Measurements from ENCODE around the gene SUGCT. TPM values are rescaled to one million over a fixed set of nuclear protein-coding genes. Genes with fewer than 3 reads are reported as not detected.

SUGCT gene
- total and polyA plus RNA-seq, 3 experiments from 2014 or later: 1.1 to 1.4 (median 1.3) TPM

- Mint-ChIP-seq H3K4me1 (no peaks in the 10 kb centered on the region), H3K9me3 (peaks cover 0 to 11% (median 0%) of the 10 kb centered on the region in 5 donors), H3K36me3 (no peaks in the 10 kb centered on the region), H3K4me3 (no peak overlapping the region), H3K27me3 (peaks cover 0 to 2% of the 10 kb centered on the region in 2 donors), H3K27ac (no peak overlapping the region)
- CTCF ChIA-PET: no interaction called here
- Histone ChIP-seq H3K4me3 (ENCODE audit: low read length) (no peak overlapping the region), H3K4me1 (ENCODE audit: insufficient read depth, low read length) (no peaks in the 10 kb centered on the region), H3K36me3 (ENCODE audit: insufficient read depth, low read length) (no peaks in the 10 kb centered on the region), H3K27ac (ENCODE audit: low read depth, low read length) (no peak overlapping the region), H3K27me3 (ENCODE audit: insufficient read depth, low read length, poor library complexity, severe bottlenecking) (no peaks in the 10 kb centered on the region), H3K9me3 (ENCODE audit: low read length) (no peaks in the 10 kb centered on the region)
- DNase-seq: no peak
- POLR2A ChIA-PET: no interaction called here
Measured at GRCh38 chr7:40303996-40304395, 169.2 kb downstream of the SUGCT start.

- Histone ChIP-seq H3K36me3 (ENCODE audit: insufficient read depth, low read length) (no peaks in the 10 kb centered on the region), H3K4me3 (ENCODE audit: low read length) (no peak overlapping the region), H3K27ac (ENCODE audit: low read depth, low read length) (no peak overlapping the region), H3K9me3 (ENCODE audit: low read length) (no peaks in the 10 kb centered on the region), H3K4me1 (ENCODE audit: insufficient read depth, low read length) (no peaks in the 10 kb centered on the region), H3K27me3 (ENCODE audit: insufficient read depth, low read length, poor library complexity, severe bottlenecking) (no peaks in the 10 kb centered on the region)
- Mint-ChIP-seq H3K4me3 (no peak overlapping the region), H3K4me1 (no peaks in the 10 kb centered on the region), H3K27ac (no peak overlapping the region), H3K36me3 (no peaks in the 10 kb centered on the region), H3K9me3 (peaks cover 0 to 11% (median 0%) of the 10 kb centered on the region in 5 donors), H3K27me3 (peaks cover 0 to 2% of the 10 kb centered on the region in 2 donors)
- ChIA-PET CTCF (no interaction called here), POLR2A (no interaction called here)
- no peak for DNase-seq
Measured at GRCh38 chr7:40305229-40305628, 170.4 kb downstream of the SUGCT start.

- CTCF ChIA-PET: no interaction called here
- no peak overlapping the region for H3K4me3 ChIP-seq (ENCODE audit: low read length)
- H3K4me1 Mint-ChIP-seq: peaks cover 0 to under 1% (median 0%) of the 10 kb centered on the region in 3 donors
- H3K36me3 ChIP-seq (ENCODE audit: insufficient read depth, low read length): no peaks in the 10 kb centered on the region
- peaks cover 0 to 11% (median 0%) of the 10 kb centered on the region in 5 donors for H3K9me3 Mint-ChIP-seq
- H3K27me3 Mint-ChIP-seq: peaks cover 0 to 2% of the 10 kb centered on the region in 2 donors
- no peak overlapping the region for H3K4me3 Mint-ChIP-seq
- no peak for DNase-seq
- H3K27ac ChIP-seq (ENCODE audit: low read depth, low read length): no peak overlapping the region
- POLR2A ChIA-PET: no interaction called here
- H3K27me3 ChIP-seq (ENCODE audit: insufficient read depth, low read length, poor library complexity, severe bottlenecking): no peaks in the 10 kb centered on the region
- no peaks in the 10 kb centered on the region for H3K4me1 ChIP-seq (ENCODE audit: insufficient read depth, low read length)
- H3K9me3 ChIP-seq (ENCODE audit: low read length): no peaks in the 10 kb centered on the region
- no peaks in the 10 kb centered on the region for H3K36me3 Mint-ChIP-seq
- H3K27ac Mint-ChIP-seq: no peak overlapping the region
Measured at GRCh38 chr7:40306025-40306424, 171.2 kb downstream of the SUGCT start.

- H3K36me3 Mint-ChIP-seq: no peaks in the 10 kb centered on the region
- Histone ChIP-seq H3K4me3 (ENCODE audit: low read length) (no peak overlapping the region), H3K4me1 (ENCODE audit: insufficient read depth, low read length) (no peaks in the 10 kb centered on the region), H3K9me3 (ENCODE audit: low read length) (no peaks in the 10 kb centered on the region), H3K27me3 (ENCODE audit: insufficient read depth, low read length, poor library complexity, severe bottlenecking) (no peaks in the 10 kb centered on the region), H3K36me3 (ENCODE audit: insufficient read depth, low read length) (no peaks in the 10 kb centered on the region), H3K27ac (ENCODE audit: low read depth, low read length) (no peak overlapping the region)
- H3K27ac Mint-ChIP-seq: no peak overlapping the region
- no peak for DNase-seq
- H3K4me3 Mint-ChIP-seq: no peak overlapping the region
- H3K4me1 Mint-ChIP-seq: peaks cover 0 to 6% (median 0%) of the 10 kb centered on the region in 3 donors
- ChIA-PET POLR2A (no interaction called here), CTCF (no interaction called here)
- peaks cover 0 to 11% (median 0%) of the 10 kb centered on the region in 5 donors for H3K9me3 Mint-ChIP-seq
- no peaks in the 10 kb centered on the region for H3K27me3 Mint-ChIP-seq
Measured at GRCh38 chr7:40306596-40306995, 171.8 kb downstream of the SUGCT start.

GRCh38 chr7:40310258-40310657 is 175.5 kb downstream of the SUGCT start:
- Mint-ChIP-seq H3K27ac (no peak overlapping the region), H3K36me3 (no peaks in the 10 kb centered on the region), H3K27me3 (no peaks in the 10 kb centered on the region), H3K9me3 (peaks cover 0 to 4% (median 0%) of the 10 kb centered on the region in 5 donors), H3K4me3 (no peak overlapping the region), H3K4me1 (peaks cover 0 to 6% (median 0%) of the 10 kb centered on the region in 3 donors)
- Histone ChIP-seq H3K9me3 (ENCODE audit: low read length) (no peaks in the 10 kb centered on the region), H3K27me3 (ENCODE audit: insufficient read depth, low read length, poor library complexity, severe bottlenecking) (no peaks in the 10 kb centered on the region), H3K4me1 (ENCODE audit: insufficient read depth, low read length) (no peaks in the 10 kb centered on the region), H3K4me3 (ENCODE audit: low read length) (no peak overlapping the region), H3K36me3 (ENCODE audit: insufficient read depth, low read length) (no peaks in the 10 kb centered on the region), H3K27ac (ENCODE audit: low read depth, low read length) (no peak overlapping the region)
- POLR2A ChIA-PET: no interaction called here
- CTCF ChIA-PET: no interaction called here
- DNase-seq: no peak

GRCh38 chr7:40311307-40311706 is 176.5 kb downstream of the SUGCT start:
- Histone ChIP-seq H3K4me3 (ENCODE audit: low read length) (no peak overlapping the region), H3K27ac (ENCODE audit: low read depth, low read length) (no peak overlapping the region), H3K36me3 (ENCODE audit: insufficient read depth, low read length) (no peaks in the 10 kb centered on the region), H3K9me3 (ENCODE audit: low read length) (no peaks in the 10 kb centered on the region), H3K4me1 (ENCODE audit: insufficient read depth, low read length) (no peaks in the 10 kb centered on the region), H3K27me3 (ENCODE audit: insufficient read depth, low read length, poor library complexity, severe bottlenecking) (no peaks in the 10 kb centered on the region)
- Mint-ChIP-seq H3K9me3 (peaks cover 0 to 4% (median 0%) of the 10 kb centered on the region in 5 donors), H3K27me3 (no peaks in the 10 kb centered on the region), H3K36me3 (no peaks in the 10 kb centered on the region), H3K4me1 (peaks cover 0 to 6% (median 0%) of the 10 kb centered on the region in 3 donors), H3K27ac (no peak overlapping the region), H3K4me3 (no peak overlapping the region)
- CTCF ChIA-PET: no interaction called here
- no peak for DNase-seq
- POLR2A ChIA-PET: no interaction called here

- H3K9me3 Mint-ChIP-seq: peaks cover 0 to 6% (median 0%) of the 10 kb centered on the region in 5 donors
- no peaks in the 10 kb centered on the region for H3K36me3 Mint-ChIP-seq
- Histone ChIP-seq H3K27ac (ENCODE audit: low read depth, low read length) (no peak overlapping the region), H3K9me3 (ENCODE audit: low read length) (no peaks in the 10 kb centered on the region), H3K4me3 (ENCODE audit: low read length) (no peak overlapping the region), H3K36me3 (ENCODE audit: insufficient read depth, low read length) (no peaks in the 10 kb centered on the region), H3K4me1 (ENCODE audit: insufficient read depth, low read length) (no peaks in the 10 kb centered on the region), H3K27me3 (ENCODE audit: insufficient read depth, low read length, poor library complexity, severe bottlenecking) (no peaks in the 10 kb centered on the region)
- no peak overlapping the region for H3K27ac Mint-ChIP-seq
- ChIA-PET POLR2A (no interaction called here), CTCF (no interaction called here)
- peaks cover 0 to 6% (median 0%) of the 10 kb centered on the region in 3 donors for H3K4me1 Mint-ChIP-seq
- H3K27me3 Mint-ChIP-seq: no peaks in the 10 kb centered on the region
- DNase-seq: no peak
- no peak overlapping the region for H3K4me3 Mint-ChIP-seq
Measured at GRCh38 chr7:40315277-40315676, 180.5 kb downstream of the SUGCT start.

- Mint-ChIP-seq H3K36me3 (no peaks in the 10 kb centered on the region), H3K9me3 (peaks cover 0 to 6% (median 0%) of the 10 kb centered on the region in 5 donors), H3K4me1 (peaks cover 0 to 5% (median 0%) of the 10 kb centered on the region in 3 donors), H3K4me3 (no peak overlapping the region), H3K27me3 (no peaks in the 10 kb centered on the region), H3K27ac (no peak overlapping the region)
- H3K4me1 ChIP-seq (ENCODE audit: insufficient read depth, low read length): no peaks in the 10 kb centered on the region
- no peak overlapping the region for H3K4me3 ChIP-seq (ENCODE audit: low read length)
- no peaks in the 10 kb centered on the region for H3K36me3 ChIP-seq (ENCODE audit: insufficient read depth, low read length)
- POLR2A ChIA-PET: no interaction called here
- no peak for DNase-seq
- CTCF ChIA-PET: no interaction called here
- no peak overlapping the region for H3K27ac ChIP-seq (ENCODE audit: low read depth, low read length)
- no peaks in the 10 kb centered on the region for H3K9me3 ChIP-seq (ENCODE audit: low read length)
- H3K27me3 ChIP-seq (ENCODE audit: insufficient read depth, low read length, poor library complexity, severe bottlenecking): no peaks in the 10 kb centered on the region
Measured at GRCh38 chr7:40316176-40316575, 181.4 kb downstream of the SUGCT start.

GRCh38 chr7:40324914-40325313 is 190.1 kb downstream of the SUGCT start:
- ChIA-PET CTCF (no interaction called here), POLR2A (no interaction called here)
- Histone ChIP-seq H3K27ac (ENCODE audit: low read depth, low read length) (no peak overlapping the region), H3K4me3 (ENCODE audit: low read length) (no peak overlapping the region), H3K9me3 (ENCODE audit: low read length) (no peaks in the 10 kb centered on the region), H3K4me1 (ENCODE audit: insufficient read depth, low read length) (no peaks in the 10 kb centered on the region), H3K27me3 (ENCODE audit: insufficient read depth, low read length, poor library complexity, severe bottlenecking) (no peaks in the 10 kb centered on the region), H3K36me3 (ENCODE audit: insufficient read depth, low read length) (no peaks in the 10 kb centered on the region)
- no peaks in the 10 kb centered on the region for H3K36me3 Mint-ChIP-seq
- no peaks in the 10 kb centered on the region for H3K4me1 Mint-ChIP-seq
- H3K9me3 Mint-ChIP-seq: no peaks in the 10 kb centered on the region
- H3K27me3 Mint-ChIP-seq: no peaks in the 10 kb centered on the region
- no peak overlapping the region for H3K4me3 Mint-ChIP-seq
- no peak for DNase-seq
- H3K27ac Mint-ChIP-seq: no peak overlapping the region
